ENCODE data around the gene SOAT2.
A peak's percentile ranks its signal among the peaks of the same experiment; 100 is the strongest.
"Not testable (repeated sequence)": the region's sequence is repeated elsewhere in the genome, so short reads cannot be mapped to it uniquely, and the experiment has no call there.

The SOAT2 gene

DNA sequence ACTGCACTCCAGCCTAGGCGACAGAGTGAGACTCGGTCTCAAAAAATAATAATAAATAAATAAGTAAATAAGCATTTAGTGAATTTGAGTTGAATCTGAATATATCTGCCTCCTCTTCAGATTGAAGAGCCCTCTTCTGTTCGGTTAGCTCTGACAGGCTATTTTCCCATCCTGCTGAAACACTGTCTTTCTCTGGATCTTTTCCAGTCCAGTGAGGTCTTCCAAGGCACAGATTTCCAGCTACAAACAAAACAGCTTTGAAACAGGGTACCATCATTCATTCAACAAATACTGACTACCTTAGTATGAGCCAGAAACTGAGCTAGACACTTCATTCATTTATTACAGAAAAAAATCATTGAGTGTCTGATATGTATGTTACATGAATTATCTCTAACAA is 16.9 kb upstream of the SOAT2 start:
- no peak for DNase-seq (ENCODE audit: low read depth)

DNA sequence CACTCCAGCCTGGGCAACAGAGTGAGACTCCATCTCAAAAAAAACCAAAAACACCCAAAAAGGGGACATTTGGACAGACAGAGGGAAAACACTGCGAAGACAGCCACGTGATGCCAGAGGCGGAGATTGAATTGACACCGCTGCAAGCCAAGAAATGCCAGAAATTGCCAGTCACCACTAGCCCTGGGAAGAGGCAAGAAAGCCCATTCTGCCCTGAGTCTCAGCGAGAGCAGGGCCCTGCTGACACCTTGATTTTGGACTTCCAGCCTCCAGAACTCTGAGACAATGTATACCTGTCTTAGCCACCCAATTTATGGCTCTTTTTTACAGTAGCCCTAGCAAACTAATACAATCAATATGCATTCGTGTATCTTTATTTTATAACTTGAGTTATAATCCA is 13.2 kb upstream of the SOAT2 start:
- no peak for DNase-seq (ENCODE audit: low read depth)

DNA sequence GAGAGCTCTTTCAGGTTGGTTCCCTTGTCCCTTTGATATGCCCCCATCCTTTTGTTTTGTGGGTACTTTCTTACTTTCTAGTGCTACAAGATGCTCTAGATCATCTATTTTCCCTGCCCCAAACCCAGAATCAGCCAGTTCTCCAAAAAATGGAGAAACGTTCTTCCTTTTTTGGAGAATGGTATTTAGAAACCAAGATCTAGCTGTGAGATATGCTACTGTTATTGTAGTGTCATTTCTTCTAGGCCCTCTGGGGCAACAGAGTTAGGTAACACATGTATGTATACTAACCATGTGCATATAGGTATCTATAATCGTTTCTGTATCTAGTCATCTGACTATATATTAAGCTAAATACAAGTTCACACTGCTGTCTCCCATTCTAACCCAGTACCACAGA is 12.7 kb upstream of the SOAT2 start:
- no peak for DNase-seq (ENCODE audit: low read depth)

DNA sequence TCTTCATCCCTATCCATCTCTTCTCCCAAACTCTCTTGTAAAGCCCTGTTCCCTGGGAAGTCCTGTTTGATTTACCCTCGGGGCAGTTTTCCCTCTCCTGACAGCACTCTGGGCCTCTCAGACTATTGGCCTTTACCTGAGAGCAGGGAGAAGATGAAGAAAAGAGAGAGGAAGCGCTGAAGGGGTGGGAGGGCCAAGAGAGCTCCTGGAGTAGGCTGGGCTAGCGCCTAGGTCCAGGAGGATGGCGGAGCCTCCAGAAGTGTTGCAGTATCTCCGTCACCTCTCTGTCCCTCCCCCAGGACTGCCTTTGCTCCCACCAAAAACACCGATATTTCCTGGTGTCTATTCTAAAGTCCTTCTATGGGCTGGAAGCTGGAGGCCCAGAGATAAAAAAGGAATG is 11.5 kb upstream of the SOAT2 start:
- DNase-seq (ENCODE audit: low read depth): no peak

DNA sequence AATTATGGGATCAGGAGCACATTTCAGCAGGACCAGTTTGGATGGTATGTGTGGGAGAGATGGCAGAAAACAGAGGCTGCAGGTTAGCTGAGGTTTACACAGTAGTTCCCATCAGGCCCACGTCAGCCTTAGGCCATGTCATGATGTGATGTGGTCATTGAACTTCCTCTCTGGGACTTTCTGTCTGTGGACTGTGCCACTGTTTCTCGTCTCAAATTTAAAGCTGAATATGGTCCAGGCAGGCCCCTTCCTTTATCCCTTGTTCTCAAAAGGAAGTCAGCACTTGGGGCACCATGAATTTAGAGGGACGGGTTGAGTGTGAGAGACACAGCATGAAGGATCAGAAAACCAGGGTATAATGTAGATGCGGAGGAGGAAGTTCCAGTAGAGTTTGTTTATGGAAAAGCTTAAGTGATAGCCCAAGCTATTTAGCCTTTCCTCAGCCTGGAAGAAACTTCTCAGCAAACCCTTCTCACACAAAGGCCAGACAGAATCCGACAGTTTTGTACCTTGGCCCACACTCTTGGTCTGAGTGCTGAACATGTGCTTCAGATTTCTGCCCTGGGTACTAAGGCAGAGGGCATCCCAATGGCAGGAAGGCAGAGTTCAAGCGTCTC is 9.4 kb upstream of the SOAT2 start:
- no peak for DNase-seq (ENCODE audit: low read depth)

DNA sequence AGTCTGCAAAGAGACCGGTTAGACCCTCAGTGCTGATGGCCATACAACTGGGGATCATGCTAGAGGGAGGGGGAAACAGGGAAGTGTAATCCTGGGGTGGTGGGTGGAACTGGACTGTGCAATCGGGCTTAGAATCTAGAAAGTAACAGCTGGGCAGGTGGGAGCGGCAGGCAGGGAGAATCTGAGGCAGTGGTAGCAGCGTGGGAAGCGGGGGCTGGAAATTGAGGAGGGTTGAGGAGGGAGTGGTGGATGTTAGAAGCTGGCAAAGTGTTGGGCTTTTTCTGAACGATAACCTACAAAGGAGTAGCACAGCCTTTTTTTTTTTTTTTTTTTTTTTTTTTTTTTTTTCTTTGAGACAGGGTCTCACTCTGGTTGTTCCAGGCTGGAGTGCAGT is 8.9 kb upstream of the SOAT2 start:
- no peak for DNase-seq (ENCODE audit: low read depth)

DNA sequence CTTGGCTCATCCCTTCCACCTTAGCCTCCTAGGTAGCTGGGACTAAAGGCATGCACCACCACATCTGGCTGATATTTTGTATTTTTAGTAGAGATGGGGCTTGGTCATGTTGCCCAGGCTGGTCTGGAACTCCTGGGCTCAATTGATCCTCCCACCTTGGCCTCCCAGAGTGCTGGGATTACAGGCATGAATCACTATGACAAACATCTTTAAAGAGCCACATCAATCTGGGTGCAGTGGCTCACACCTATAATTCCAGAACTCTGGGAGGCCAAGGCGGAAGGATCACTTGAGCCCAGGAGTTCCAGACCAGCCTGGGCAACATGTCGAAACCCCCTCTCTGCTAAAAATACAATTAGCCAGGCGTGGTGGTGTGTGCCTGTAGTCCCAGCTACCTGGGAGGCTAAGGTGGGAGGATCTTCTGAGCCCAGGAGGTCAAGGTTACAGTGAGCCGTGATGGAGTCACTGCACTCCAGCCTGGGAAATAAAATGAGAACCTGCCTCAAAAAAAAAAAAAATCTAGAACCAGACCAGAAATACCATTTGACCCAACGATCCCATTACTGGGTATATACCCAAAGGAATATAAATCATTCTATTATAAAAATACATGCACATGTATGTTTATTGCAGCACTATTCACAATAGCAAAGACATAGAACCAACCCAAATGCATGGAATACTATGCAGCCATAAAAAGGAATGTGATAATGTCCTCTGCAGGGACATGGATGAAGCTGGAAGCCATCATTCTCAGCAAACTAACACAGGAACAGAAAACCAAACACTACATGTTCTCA is 8.3 kb upstream of the SOAT2 start:
- DNase-seq (ENCODE audit: low read depth): not testable (repeated sequence)

DNA sequence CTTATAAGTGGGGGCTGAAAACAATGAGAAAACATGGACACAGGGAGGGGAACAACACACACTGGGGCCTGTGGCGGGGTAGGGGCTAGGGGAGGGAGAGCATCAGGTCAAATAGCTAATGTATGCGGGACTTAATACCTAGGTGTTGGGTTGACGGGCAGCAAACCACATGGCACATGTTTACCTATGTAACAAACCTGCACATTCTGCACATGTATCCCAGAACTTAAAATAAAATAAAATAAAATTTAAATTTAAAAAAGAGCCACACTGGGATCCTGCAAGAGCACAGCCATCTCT is 7.7 kb upstream of the SOAT2 start:
- not testable (repeated sequence) for DNase-seq (ENCODE audit: low read depth)

DNA sequence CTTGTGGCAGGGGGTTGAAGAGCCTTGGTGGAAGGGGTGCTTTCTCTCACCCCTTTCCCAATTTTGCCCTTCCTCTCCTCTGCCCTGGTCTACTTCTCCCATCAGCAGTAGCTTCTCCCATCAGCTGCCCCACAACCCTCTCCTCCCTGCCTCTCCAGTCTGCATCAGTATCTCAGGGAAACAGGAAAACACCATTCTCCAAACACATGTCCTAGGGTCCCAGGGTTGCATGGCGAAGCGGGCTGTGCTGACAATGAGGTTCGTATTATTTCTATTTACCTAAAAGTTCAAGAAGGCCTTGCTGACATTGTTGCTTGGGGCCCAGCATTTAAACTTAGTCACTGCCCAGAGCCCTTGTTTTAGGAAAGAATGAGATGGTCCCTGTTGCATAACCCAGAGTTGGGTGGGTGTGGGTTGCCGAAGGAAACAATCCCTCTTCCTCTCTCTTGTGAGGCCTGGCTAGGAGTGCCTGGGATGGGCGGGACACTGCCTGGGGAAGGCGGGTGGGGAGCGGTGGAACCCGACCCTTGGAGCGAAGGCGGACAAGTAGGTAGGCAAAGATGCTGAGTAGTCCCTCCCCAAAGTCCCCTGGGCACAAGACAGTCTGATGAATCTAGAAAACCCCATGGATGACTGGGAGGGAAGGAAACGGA is 7.1 kb upstream of the SOAT2 start:
- DNase-seq (ENCODE audit: low read depth): no peak

DNA sequence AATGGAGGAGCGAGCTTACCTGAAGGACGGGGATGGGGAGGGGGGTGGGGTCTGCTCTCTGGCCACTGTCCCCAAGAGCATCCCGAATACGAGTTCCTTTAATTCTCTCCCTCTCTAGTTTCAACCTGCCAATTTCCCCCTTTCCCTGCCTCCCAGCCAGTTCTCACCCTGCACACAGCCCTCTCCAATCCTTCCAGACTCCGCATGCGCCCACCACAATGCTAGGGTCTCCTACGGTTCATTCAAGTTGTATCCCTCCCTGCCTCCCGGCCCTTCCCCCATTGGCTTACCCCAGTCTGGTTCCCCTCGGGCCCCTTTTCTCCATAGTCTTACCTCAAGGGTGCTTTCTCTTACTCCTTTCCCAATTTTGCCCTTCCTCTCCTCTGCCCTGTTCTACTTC is 6.5 kb upstream of the SOAT2 start:
- no peak for DNase-seq (ENCODE audit: low read depth)

DNA sequence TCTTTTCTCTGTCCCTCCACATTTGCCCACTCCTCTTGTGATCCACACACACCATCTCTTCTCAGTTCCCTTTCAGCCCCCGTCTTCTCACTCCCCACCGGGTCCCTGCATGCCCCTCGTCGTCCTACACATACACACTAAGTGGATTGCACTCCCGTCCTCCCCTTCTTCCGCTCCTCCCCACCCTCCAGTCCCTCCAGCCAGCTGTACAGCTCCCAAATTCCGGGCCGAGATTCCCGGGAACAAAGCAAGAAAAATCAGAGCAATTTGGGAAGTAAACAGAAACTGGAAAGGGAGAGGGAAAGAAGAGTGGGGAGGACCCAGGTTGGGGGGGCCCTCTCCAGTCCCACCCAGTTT is 6.1 kb upstream of the SOAT2 start:
- no peak for DNase-seq (ENCODE audit: low read depth)

DNA sequence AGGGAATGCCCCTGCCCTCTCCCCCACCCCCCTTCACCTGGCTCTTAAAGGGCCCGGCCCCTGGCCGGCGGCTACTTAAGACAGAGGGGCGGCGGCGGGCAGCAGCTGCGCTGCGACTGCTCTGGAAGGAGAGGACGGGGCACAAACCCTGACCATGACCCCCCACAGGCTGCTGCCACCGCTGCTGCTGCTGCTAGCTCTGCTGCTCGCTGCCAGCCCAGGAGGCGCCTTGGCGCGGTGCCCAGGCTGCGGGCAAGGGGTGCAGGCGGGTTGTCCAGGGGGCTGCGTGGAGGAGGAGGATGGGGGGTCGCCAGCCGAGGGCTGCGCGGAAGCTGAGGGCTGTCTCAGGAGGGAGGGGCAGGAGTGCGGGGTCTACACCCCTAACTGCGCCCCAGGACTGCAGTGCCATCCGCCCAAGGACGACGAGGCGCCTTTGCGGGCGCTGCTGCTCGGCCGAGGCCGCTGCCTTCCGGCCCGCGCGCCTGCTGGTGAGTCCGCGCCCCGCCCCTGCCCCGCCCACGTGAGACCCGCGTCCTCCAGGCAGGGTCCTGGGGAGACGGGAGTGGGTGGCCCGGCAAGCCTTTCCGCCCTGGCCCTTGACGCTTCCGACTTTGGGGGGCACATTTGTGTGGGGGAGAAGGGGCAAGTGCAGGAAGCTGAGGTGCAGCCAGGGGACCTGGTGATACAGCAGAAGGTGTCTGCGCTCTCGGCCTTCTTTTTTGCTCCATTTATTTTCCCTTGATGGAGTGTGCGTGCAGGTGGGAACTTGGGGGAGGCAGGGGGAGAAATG is 5.5 kb upstream of the SOAT2 start, which contains the start of gene IGFBP6:
IGFBP6 (plus strand) TSS at position 104 of the 790 bp plus-strand sequence; CDS start at position 155, 51 bp downstream.
- peak; percentile 47 for DNase-seq (ENCODE audit: low read depth)

DNA sequence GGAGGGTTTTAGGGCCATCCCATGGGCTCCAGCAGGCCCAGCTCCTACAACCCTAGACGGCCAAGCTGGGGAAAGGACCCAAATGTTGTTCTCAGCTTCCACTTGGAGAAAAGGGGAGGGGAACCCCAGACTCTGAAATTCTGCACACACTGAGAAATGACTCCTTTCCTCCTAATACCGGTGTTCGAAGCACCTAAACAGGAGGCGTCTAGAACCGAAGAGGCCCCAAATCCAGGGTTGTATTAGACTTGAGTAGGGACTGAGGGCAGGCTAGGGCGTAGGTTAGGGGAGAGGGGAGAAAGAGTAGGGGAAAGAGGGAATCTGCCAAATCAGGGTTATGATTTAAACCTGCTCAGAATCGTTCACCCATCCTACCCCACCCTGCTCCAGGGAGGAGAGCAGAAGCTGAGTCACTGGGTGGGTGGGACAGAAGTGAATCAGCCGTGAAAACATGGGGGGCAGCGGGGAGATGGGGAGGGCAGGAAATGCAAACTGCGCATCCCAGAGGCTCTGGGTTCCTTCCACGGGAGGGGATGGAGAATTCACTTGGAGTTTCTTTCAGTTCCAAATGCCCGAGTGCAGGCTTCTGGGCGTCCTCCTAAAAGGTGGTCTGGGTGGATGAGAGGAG is 4.8 kb upstream of the SOAT2 start:
- DNase-seq (ENCODE audit: low read depth): peak; percentile 28

DNA sequence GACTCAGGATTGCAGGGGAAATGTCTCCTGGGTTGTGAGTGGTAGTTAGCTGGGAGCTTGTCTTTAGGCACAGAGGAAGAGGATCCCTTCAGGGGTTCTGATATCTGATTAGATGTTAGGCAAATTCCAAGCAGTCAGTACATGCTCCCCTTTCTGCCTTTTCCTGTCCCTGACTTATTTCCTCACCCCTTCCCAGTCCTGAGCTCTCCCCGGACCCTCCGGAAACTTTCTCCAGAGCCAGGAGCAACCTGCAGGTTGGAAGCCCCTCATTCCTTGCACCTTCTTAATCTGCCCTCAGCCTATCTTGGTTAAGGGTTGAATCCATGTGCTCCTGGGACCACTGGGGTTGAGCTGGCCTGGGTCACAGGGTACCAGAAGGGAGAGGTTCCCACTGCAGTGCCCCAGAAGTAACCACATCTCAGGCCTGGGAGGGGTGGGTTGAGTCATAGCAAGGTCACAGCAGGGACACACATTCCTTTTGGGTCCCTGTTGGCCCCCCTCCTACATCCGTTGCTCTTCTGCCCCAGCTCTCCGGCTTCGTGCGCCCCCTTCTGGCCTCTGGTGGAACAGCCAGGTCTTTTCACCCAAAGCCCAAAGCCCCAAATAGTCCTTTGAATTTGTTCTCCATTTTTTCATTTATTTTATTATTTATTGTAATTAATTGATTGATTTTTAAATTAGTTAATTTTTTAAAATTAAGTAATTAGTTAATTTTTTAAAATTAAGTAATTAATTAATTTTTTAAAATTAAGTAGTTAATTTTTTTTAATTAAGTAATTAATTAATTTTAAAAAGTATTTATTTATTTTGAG is 4.0 kb upstream of the SOAT2 start:
- peak; percentile 90 for DNase-seq (ENCODE audit: low read depth)

DNA sequence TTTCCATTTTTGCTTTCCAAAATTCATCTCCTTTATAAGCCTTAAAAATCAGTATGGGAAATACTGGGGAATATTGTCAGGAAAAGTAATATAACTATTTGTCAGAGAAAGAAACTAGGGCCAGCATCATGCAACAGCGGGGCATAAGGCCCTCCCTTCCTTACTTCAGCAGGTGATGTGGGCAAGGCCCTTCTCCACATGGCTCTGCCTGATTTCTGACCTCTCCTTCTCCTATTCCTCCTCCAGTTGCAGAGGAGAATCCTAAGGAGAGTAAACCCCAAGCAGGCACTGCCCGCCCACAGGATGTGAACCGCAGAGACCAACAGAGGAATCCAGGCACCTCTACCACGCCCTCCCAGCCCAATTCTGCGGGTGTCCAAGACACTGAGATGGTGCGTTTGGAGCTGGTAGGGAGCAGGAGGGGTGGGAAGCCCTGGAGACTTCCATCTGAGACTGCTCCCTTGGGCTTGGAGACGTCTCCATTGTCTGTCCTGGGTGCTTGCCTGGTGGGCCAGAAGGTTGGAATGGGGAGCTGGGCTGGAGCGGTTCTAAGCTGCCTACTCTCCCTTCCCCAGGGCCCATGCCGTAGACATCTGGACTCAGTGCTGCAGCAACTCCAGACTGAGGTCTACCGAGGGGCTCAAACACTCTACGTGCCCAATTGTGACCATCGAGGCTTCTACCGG is 2.7 kb upstream of the SOAT2 start:
- DNase-seq (ENCODE audit: low read depth): no peak

DNA sequence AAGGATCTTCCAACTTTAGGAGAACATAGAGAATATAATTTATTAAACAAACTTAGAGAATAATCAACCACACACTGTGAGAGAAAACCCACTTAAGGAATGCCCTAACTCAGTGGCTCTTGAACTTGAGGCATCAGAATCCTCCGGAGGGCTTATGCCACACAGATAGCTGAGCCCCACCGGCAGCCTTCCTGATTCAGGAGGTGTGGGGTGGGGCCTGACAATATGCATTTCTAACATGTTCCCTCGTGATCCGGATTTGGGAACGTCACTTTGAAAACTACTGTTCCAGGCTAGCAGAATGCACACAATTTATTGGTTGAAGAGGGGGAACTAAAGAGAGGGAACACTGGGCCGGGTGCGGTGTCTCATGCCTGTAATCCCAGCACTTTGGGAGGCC is 2.0 kb upstream of the SOAT2 start:
- DNase-seq (ENCODE audit: low read depth): no peak

DNA sequence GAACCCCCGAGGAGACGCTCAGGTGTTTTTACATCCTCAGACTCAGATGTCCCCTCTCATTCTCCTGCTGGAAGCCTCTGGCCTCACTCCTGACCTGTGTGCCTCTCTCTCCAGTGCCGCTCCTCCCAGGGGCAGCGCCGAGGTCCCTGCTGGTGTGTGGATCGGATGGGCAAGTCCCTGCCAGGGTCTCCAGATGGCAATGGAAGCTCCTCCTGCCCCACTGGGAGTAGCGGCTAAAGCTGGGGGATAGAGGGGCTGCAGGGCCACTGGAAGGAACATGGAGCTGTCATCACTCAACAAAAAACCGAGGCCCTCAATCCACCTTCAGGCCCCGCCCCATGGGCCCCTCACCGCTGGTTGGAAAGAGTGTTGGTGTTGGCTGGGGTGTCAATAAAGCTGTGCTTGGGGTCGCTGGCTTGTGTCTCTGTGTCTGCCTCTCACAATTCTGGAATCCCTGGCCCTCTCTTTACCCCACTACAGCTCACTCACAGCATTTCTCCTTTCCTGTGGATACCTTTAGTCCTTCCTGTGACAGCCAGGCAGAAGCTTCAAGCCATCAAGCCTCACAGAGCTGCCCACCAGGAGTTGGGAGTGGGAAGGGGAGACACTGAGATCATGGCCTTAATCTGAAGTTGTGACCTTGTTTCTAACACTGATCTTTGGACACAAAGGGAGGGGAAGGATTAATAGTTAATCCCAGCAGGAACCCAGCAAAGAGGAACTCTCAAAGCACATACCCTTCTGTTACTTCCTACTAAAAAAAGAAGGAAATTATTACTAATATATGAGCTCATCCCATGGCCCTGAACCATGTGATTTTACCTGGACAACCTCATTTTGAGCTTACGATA is 1.1 kb upstream of the SOAT2 start:
- no peak for DNase-seq (ENCODE audit: low read depth)

DNA sequence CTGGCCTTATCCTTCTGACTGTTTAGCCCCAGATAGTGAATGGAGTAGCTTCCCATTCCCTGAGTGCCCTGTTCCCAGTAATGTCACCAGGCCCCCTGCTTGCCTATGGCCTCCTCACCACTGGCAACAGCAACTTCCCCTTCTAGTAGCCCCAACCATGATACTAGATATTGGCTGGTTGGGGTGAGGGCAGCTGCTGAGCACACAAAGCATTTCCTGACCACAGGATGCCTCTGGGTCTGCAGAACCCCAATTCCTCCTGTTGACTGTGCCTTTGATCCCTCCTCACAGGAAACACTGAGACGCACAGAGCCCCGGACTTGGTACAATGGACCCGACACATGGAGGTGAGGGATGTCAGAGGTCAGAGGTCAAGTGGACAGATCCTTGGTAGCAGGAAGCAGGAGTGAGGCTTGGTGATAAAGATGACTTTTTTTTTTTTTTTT is 597 bp downstream of the SOAT2 start:
- no peak for DNase-seq (ENCODE audit: low read depth)

DNA sequence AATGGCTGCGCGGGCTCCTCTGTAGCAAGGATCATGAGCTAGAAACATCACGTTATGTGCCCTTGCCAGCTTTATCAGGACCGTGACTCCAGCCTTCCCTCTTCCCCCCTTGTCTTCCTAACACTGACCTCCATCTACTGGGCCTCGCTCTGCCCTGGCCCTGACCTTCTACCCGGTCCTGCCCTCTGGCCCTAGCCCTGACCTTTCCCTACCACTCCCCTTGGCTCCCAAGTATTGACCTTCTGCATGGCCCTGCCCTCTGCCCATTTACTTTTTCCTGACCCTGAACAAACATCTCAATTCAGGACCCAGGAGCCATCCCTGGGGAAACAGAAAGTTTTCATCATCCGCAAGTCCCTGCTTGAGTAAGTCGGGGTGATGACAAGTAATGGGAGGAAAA is 2.0 kb downstream of the SOAT2 start:
- DNase-seq (ENCODE audit: low read depth): no peak

Measured in activated gamma-delta T cell treated with anti-CD3 and anti-CD28 coated beads, Interleukin-2, amount 50 U/mL, for 16 hours (primary cell).